Measurements from ENCODE around the gene ACLY.

The ACLY gene

DNA sequence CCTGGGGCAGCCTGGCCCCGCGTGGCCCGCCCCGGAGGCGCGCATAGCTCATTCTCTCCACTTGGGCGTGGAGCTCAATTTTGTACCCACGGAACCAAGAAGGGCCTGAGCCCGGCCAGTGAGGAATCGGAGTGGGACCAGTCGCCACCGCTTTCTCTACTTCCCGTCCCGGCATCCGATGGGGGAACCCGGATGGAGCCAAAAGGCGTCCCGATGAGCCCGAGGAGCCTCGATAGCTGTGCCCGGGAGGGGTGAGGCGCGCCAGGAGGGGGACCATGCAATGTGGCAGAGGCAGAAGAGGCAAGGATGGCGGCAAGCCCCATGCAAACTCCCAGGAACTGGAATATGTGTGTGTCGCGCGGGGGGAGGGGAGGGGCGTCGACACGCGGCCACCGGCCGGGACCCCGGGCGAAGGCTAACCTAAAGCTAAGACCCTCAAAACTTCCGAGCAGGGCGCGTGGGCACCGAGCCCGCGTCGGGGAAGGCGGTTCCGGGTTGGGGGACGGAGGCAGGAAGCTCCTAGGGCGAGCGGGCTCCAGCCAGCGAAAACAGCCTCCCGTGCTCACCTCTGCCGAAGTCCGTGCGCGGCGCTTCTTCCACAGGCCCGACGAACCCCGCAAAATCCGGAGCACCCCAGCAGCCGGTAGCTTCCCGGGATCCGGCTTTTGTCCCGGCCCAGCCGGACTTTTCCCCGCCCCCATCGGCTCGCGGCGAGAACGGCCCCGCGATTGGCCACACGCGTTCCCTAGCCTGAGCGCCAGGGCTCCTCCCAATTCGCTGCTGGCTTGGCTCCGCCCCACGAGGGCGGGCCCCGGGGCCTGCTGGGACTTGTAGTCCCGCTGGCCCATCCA lies at the start of gene ACLY:
Gene ACLY (minus strand): TSS at position 638 of the 851 bp plus-strand sequence. CDS start 5,078 bp downstream, outside the sequence.
- Mint-ChIP-seq H3K9me3 (no peaks in the 10 kb centered on the region), H3K27me3 (no peaks in the 10 kb centered on the region), H3K27ac (peak within 1 kb of the TSS; percentile 77), H3K4me3 (peak within 1 kb of the TSS; percentile 90), H3K36me3 (ENCODE audit: low read depth) (peaks cover 20% of the 10 kb centered on the region), H3K4me1 (peaks cover 38% of the 10 kb centered on the region)
- DNase-seq (peak; percentile 97), ATAC-seq (peak; percentile 98)

DNA sequence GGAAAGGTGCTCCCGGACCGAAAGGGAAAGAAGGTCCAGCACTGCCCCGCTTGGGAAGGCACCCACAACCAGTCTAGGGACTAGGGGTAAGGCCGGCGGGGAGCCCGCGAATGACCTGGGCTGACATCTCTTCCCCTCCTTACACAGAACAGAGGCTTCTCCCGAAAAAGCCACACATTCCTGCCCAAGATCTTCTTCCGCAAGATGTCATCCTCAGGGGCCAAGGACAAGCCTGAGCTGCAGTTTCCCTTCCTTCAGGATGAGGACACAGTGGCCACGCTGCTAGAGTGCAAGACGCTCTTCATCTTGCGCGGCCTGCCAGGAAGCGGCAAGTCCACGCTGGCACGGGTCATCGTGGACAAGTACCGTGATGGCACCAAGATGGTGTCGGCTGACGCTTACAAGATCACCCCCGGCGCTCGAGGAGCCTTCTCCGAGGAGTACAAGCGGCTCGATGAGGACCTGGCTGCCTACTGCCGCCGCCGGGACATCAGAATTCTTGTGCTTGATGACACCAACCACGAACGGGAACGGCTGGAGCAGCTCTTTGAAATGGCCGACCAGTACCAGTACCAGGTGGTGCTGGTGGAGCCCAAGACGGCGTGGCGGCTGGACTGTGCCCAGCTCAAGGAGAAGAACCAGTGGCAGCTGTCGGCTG lies 49.3 kb upstream of the ACLY start:
- H3K4me1 Mint-ChIP-seq: peaks cover 34% of the 10 kb centered on the region
- peak overlapping the region; percentile 83 for H3K27ac Mint-ChIP-seq
- ATAC-seq (no peak), DNase-seq (no peak)
- peak overlapping the region; percentile 82 for H3K4me3 Mint-ChIP-seq
- no peaks in the 10 kb centered on the region for H3K27me3 Mint-ChIP-seq
- H3K9me3 Mint-ChIP-seq: no peaks in the 10 kb centered on the region
- peaks cover 24% of the 10 kb centered on the region for H3K36me3 Mint-ChIP-seq (ENCODE audit: low read depth)

DNA sequence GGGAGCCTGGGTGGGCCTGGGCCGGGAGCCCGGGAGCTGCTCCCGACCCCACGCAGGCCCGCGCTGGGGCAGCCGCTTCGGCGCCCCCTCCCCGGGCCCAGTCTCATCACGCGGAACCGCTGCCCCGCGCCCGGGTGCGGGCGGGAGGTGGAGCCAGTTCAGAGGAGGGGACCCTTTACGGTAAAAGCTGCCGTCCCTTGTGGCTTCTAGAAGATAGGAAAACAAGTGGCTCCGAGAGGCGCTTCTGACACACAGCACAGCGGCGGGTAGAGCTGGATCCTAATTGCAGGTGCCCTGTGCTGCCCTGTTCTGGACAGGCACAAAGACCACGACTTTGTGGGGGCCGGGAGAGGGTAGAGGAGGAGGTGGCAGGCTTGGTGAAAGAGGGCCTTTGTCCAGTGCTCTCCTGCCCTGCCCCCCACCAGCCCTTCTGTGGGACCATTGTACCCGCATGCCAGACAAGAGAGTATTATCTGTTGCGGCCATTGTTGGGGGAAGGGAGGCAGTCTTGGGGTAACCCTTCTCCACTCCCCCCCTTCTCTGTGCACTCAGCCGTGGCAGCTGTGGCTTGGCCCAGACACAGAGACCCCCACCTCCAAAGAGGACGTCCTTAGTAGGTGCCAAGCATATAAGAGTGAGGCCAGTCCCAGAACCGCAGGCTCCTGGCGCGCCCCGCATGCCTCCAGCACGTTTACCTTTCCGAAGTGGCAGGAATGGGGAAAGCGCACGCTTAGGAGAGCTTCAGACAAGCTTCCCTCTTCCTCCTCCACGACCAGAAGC lies 48.6 kb upstream of the ACLY start:
- Mint-ChIP-seq H3K36me3 (ENCODE audit: low read depth) (peaks cover 19% of the 10 kb centered on the region), H3K9me3 (no peaks in the 10 kb centered on the region), H3K27me3 (no peaks in the 10 kb centered on the region), H3K4me1 (peaks cover 32% of the 10 kb centered on the region), H3K27ac (peak overlapping the region; percentile 83), H3K4me3 (peak overlapping the region; percentile 82)
- peak; percentile 35 for DNase-seq
- ATAC-seq: peak; percentile 0

DNA sequence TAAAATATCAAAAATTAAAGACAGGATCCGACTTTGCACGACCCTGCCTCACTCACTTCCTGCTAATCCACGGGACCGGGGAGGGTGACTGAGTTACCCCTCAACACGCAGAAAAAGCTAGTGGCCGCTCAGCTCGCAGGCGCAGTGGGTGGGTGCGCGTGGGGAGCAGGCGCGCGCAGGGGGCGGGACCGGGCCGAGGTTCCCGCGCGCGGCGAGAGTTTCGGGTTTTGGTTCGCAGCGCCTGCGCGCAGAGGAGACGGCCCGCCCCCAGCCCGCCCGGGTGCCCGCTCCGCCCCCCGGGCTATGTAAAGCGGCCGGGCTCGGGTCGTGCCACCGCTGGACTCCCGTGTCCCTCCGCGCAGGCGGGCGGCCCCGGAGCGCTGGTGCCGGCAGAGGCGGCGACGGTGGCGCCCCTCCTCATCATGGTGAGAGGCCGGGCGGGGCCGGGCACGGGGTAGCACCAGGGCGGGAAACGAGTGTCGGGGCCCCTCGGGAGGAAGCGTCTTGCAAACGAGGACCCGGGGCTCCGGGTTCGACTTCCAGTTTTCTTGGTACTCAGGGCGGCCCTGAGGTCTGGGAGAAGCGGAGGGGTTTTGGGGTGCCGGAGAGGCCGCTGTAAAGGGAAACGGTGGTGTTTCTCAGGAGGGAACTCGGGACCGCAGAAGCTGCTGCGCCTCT lies 47.9 kb upstream of the ACLY start, which contains the start of gene CNP:
Gene CNP (plus strand): TSS at position 333 of the 678 bp plus-strand sequence. CDS start 90 bp downstream, at position 423.
- H3K27me3 Mint-ChIP-seq: no peaks in the 10 kb centered on the region
- H3K4me3 Mint-ChIP-seq: peak within 1 kb of the TSS; percentile 82
- peaks cover 16% of the 10 kb centered on the region for H3K36me3 Mint-ChIP-seq (ENCODE audit: low read depth)
- DNase-seq (peak; percentile 93), ATAC-seq (peak; percentile 77)
- no peaks in the 10 kb centered on the region for H3K9me3 Mint-ChIP-seq
- H3K4me1 Mint-ChIP-seq: peaks cover 32% of the 10 kb centered on the region
- peak within 1 kb of the TSS; percentile 83 for H3K27ac Mint-ChIP-seq

DNA sequence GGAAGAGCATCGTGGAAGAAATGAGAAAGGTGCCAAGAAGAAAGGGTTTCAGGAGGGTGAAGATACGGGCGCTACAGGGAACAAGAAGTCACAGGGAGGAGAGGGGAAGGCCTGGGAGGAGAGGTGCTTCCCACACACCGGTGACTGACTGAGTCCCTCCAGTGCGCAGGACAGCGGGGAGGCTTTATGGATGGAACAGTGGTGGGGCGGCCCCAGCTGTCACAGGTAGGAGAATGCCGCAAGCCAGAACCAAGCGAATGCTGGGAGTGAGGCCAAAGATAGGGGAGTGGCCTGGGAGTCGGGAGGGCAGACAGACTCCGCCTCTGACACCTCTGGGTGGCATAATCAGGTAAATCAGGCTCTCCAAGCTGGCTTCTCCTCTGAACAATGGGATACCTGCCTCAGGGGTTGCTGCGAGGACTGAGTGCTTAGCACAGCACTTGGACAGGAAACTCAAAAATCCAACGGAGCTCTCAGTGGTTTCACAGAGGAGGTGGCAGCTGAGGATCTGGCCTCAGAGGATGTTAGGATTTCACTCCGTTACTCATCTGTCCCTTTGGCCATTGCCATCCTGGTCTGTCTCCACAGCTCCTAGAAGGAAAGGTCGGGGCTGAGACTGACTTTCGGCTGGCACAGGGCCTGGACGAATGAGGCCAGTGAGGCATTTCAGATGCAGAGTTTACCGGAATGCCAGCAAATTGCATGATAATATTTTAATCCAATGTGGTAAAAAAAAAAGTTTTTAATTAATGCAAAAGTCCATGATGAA lies 47.1 kb upstream of the ACLY start:
- peak; percentile 81 for ATAC-seq
- H3K4me1 Mint-ChIP-seq: peaks cover 29% of the 10 kb centered on the region
- peaks cover 13% of the 10 kb centered on the region for H3K36me3 Mint-ChIP-seq (ENCODE audit: low read depth)
- peak overlapping the region; percentile 61 for H3K27ac Mint-ChIP-seq
- DNase-seq: peak; percentile 71
- H3K9me3 Mint-ChIP-seq: no peaks in the 10 kb centered on the region
- H3K27me3 Mint-ChIP-seq: no peaks in the 10 kb centered on the region
- peak overlapping the region; percentile 82 for H3K4me3 Mint-ChIP-seq

DNA sequence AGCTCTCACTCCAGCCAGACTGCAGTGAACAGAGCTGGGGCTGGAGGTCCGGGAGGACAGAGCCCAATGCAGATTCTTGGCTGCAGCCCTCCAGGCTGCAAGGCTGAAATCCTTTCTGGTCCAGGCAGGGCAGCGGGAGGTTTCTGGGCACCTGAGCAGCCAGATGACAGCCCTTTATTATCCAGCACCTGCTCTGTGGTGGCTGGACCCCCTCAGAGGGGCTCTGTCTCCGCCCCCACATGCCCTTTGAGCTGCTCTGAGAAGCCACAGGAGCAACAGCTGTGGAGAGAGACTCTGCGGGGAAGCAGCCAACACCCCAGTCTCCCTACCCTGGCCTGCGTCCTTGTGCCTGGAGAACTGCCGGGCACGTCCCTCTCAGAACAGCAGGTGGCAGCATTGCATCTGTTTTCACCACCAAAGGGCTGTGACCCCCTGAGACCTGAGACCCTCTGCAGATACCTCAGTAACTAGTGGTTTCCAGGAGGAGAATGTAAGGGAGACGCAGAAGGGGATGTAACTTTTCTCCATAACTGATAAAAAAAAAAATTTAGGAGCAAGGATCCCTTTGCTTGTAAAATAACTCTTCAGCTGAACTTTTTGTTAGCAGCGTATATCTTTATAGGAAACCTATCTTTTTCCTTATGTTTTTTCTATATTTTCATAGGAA lies 44.1 kb upstream of the ACLY start:
- H3K9me3 Mint-ChIP-seq: no peaks in the 10 kb centered on the region
- H3K4me3 Mint-ChIP-seq: no peak overlapping the region
- H3K36me3 Mint-ChIP-seq (ENCODE audit: low read depth): peaks cover 2% of the 10 kb centered on the region
- DNase-seq (peak; percentile 79), ATAC-seq (peak; percentile 25)
- peaks cover 17% of the 10 kb centered on the region for H3K4me1 Mint-ChIP-seq
- no peaks in the 10 kb centered on the region for H3K27me3 Mint-ChIP-seq
- no peak overlapping the region for H3K27ac Mint-ChIP-seq

DNA sequence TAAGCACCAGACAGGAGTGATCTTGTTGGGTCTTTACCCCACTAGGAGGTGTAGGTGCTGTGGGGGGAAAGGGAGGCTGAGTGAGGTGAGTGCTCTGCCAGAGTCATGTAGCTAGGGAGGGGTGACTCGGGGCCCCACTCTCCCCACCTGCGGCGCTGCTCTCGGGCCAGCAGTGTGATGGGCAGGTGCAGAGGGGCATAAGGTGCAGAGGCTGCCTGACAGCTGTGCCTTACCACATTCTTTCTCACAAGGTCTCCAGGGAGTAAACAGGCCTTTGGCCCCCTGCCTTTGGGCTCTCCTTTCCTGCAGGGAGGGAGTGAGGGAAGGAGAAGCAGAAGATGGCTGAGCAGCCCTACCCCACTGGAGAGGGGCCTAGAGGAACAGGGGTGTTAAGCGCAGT lies 43.4 kb upstream of the ACLY start:
- H3K27me3 Mint-ChIP-seq: no peaks in the 10 kb centered on the region
- ATAC-seq (no peak), DNase-seq (no peak)
- H3K27ac Mint-ChIP-seq: no peak overlapping the region
- no peaks in the 10 kb centered on the region for H3K9me3 Mint-ChIP-seq
- H3K4me3 Mint-ChIP-seq: no peak overlapping the region
- H3K36me3 Mint-ChIP-seq (ENCODE audit: low read depth): no peaks in the 10 kb centered on the region
- peaks cover 14% of the 10 kb centered on the region for H3K4me1 Mint-ChIP-seq

DNA sequence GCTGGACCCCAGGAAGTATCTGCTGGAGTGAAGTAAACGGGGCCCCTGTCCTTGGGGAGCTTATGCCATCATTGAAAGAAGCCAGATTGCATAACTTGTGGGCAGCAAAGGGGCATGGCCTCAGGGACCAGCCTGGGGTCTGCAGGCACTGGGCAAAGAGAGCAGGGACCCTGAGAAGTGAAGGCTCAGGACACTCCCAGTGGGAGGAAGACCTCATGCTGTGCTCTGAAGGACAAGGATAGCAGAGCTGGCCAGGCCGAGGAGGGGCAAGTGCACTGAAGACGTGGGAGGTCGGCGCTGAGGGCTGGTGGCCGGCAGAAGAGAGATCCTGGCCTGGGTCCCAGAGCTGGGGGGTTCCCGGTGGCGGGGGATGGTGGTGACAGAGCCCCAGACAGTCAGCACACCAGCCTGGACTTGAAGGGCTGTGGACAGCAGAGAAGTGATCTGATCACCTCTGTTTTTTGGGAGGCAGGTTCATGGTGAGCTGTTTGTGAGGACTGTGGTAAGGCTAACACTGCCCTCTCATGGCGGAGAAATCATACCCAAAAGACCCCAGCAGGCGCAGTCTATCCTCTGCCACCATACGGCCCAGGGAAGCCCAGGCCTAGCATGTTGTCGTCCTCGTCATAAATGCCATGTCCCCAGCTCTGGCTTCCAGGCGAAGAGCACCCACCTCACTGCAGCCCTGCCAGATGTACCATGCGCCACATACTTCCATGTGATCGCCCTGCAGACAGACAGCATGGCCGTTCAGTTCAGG lies 40.8 kb upstream of the ACLY start:
- no peak for DNase-seq
- Mint-ChIP-seq H3K4me1 (no peaks in the 10 kb centered on the region), H3K36me3 (ENCODE audit: low read depth) (no peaks in the 10 kb centered on the region), H3K27ac (no peak overlapping the region), H3K4me3 (no peak overlapping the region), H3K27me3 (no peaks in the 10 kb centered on the region), H3K9me3 (no peaks in the 10 kb centered on the region)
- no peak for ATAC-seq

DNA sequence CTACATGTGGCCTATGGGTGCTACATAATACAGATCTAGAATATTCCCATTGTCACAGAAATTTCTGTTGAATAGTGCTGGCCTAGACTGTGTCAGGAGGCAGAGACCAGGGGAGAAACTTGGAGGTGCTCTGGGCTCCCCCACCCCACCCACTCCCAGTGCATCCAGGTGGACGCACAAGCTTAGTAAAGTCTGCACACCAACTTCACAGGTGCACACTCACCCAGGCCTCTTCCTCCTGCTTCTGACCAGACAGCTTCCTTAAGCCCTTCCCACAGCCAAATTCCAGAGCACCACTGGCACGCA lies 40.2 kb upstream of the ACLY start:
- H3K27me3 Mint-ChIP-seq: no peaks in the 10 kb centered on the region
- no peak overlapping the region for H3K27ac Mint-ChIP-seq
- no peak for DNase-seq
- H3K36me3 Mint-ChIP-seq (ENCODE audit: low read depth): no peaks in the 10 kb centered on the region
- H3K4me3 Mint-ChIP-seq: no peak overlapping the region
- no peaks in the 10 kb centered on the region for H3K9me3 Mint-ChIP-seq
- H3K4me1 Mint-ChIP-seq: no peaks in the 10 kb centered on the region
- ATAC-seq: no peak

DNA sequence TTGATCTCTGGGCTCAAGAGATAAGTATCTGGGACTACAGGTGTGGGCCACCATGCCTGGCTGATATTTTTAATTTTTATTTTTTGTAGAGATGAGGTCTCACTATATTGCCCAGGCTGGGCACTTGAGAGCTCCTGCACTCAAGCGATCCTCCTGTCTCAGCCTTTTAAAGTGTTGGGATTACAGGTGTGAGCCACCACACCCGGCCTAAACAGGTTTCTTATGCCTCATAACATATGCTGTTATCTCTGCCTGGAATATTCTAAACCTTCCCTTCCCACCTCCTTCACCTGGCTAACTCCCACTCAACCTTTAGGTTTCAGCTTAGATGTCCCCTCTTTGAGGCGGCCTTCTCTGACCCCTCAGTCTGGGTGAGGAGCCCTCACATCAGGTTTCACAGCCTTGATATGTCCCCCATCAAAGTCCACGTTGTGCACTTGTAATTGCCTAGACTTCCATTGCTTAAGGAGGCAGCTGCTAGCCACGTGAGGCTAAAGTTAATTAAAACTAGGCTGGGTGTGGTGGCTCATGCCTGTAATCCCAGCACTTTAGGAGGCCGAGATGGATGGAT lies 39.2 kb upstream of the ACLY start:
- no peaks in the 10 kb centered on the region for H3K27me3 Mint-ChIP-seq
- no peaks in the 10 kb centered on the region for H3K9me3 Mint-ChIP-seq
- no peaks in the 10 kb centered on the region for H3K36me3 Mint-ChIP-seq (ENCODE audit: low read depth)
- no peaks in the 10 kb centered on the region for H3K4me1 Mint-ChIP-seq
- no peak overlapping the region for H3K4me3 Mint-ChIP-seq
- ATAC-seq (no peak), DNase-seq (no peak)
- H3K27ac Mint-ChIP-seq: no peak overlapping the region

DNA sequence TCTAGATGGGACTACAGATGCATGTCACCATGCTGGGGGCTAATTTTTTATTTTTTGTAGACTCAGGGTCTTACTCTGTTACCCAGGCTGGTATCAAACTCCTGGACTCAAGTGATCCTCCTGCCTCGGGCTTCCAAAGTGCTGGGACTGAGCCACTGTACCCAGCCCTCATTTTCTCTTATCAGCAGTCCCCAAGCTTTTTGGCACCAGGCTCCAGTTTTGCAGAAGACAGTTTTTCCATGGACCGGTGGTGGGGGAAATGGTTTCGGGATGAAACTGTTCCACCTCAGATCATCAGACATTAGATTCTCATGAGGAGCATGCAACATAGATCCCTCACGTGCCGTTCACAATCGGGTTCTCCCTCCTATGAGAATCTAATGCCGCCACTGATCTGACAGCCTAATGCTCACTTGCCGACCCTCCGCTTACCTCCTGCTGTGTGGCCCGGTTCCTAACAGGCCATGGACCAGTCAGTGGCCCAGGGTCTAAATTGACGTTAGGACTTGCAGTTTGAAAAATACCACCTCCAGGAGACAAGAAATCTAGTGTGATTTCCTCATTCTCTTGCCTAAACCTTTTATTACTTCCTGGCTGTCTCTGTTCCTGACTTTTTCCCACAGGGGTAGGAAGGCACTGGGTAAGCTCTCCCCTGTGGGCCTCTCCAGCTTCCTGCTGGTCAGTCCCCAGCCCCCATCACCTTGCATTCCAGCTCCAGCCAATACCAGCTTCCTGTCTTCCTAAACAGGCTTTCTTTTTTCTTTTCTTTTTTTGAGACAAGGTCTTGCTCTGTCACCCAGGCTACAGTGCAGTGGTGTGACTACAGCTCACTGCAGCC lies 38.5 kb upstream of the ACLY start:
- no peaks in the 10 kb centered on the region for H3K4me1 Mint-ChIP-seq
- H3K9me3 Mint-ChIP-seq: no peaks in the 10 kb centered on the region
- H3K27ac Mint-ChIP-seq: no peak overlapping the region
- H3K36me3 Mint-ChIP-seq (ENCODE audit: low read depth): no peaks in the 10 kb centered on the region
- DNase-seq: no peak
- H3K4me3 Mint-ChIP-seq: no peak overlapping the region
- H3K27me3 Mint-ChIP-seq: no peaks in the 10 kb centered on the region
- no peak for ATAC-seq

DNA sequence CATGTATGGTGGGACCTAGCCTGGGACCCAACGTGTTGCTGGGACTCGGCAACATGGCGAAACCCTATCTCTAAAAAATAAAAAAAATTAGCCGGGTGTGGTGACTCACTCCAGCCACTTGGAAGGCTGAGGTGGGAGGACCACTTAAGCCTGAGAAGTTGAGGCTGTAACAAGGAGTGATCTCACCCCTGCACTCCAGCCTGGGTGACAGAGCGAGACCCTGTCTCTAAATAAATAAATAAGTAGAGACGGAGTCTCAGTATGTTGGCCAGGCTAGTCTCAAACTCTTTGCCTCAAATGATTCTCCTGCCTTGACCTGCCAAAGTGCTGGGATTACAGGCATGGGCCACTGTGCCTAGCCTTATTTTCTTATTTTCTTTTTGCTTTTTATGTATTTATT lies 37.8 kb upstream of the ACLY start:
- Mint-ChIP-seq H3K27ac (no peak overlapping the region), H3K4me3 (no peak overlapping the region), H3K27me3 (no peaks in the 10 kb centered on the region), H3K36me3 (ENCODE audit: low read depth) (no peaks in the 10 kb centered on the region), H3K9me3 (no peaks in the 10 kb centered on the region), H3K4me1 (no peaks in the 10 kb centered on the region)
- no peak for ATAC-seq
- DNase-seq: no peak

Measured in activated naive CD8-positive, alpha-beta T cell treated with anti-CD3 and anti-CD28 coated beads, Interleukin-2, amount 50 U/mL, for 24 hours (primary cell).